Measurements from ENCODE around the gene FILIP1L.

The FILIP1L gene

DNA sequence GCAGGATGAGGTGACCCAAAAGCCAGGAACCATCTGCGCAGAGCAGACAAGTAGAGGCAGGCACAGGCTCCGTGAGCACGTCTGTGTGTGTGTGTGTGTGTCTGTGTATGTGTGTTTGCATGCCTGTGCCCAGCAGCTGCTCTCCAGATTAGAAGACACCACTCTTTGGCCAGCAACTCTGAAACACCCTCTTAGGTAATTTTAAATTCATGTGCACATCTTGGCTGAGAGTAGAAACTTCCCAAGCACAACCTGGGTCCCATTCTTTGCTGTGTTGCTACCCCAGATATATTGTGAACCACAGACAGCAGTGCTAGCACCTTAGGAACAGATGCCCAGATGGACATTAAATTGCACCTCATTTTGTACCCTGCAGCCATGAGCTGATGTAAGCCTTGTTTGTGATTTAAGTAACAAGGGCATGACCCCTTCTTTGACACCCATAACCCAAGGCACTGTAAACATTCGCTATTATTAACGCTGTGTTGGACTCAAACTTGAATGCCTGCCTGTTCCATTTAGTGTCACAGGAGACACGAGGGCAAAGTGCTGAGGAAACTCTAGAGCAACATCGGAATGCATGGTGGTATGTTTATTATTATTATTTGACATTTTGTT is at the start of gene FILIP1L:
Gene FILIP1L (minus strand): TSS at position 89 of the 618 bp plus-strand sequence.
- DNase-seq: no peak

DNA sequence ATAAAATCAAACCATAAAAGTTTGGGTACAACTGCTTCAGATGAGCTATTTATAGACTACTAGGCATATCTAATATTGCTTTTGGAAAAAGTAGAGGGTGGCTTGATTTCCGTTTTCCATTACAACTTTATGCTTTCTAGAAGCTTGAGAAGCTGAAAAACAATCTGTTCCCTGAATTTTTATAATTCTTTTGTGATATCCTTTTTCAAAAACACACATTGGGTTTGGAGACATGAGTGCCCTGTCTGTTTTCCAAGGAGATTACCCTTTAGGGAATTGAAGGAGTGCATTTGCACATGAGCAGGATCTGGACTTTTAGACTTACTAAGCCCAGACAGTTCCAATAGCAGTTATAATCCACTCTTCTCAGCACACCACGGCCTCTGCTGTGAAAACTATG is 49.5 kb upstream of the FILIP1L start:
- DNase-seq: no peak

DNA sequence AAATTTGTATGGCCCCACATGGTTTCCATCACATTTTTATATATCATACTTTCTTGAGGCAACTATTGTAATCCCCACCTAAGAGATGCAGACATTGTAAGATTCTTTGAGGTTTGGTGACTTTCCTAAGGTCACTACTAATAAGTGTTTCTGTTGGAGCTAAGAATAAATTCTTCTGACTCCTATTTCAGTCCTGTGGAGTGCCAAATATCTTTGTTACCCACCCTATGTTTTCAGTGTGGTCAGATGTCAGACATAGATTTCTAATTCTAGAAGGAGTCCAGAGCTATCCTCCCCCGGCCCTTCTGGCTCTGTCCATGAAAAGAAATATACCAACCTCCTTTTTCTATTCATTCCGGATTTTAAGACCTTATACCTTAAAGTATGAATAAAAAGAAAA is 46.2 kb upstream of the FILIP1L start:
- DNase-seq: no peak

DNA sequence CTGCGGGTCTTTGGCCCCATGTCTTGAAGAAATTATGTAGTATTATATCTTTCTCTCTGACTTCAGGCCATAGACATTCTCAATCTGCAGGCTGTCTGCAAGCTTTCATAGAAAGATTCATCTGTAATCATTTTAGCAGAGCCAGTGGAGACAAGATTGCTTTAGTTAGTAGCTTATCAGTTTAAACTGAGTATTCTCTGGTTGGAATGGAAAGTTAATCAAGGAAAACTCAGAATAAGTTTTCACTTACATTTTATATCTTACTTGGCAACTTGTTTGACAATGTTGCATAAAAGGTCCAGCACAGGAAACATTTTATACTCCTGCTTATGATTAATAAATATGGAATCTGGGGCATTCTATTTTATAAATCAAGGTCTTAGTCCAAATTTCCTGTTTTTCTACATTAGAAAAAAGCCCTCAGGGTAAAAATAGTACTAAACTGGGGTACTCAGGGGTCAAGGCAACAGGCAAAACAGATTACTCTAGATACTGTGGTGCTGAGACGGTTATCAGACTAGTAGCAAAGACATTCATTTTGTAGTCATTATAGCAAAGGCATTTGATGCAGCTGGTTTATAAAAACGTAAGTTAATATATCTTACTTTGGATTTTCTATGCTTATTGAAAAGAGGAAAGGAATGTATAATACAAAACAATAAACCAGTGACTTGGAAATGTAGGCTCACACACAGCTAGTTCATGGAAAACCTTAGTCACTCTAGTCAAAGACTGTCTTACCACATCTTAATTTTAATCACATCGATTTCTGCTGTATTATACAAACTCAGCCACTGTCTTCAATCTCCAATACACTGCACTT is 45.2 kb upstream of the FILIP1L start:
- DNase-seq: no peak

DNA sequence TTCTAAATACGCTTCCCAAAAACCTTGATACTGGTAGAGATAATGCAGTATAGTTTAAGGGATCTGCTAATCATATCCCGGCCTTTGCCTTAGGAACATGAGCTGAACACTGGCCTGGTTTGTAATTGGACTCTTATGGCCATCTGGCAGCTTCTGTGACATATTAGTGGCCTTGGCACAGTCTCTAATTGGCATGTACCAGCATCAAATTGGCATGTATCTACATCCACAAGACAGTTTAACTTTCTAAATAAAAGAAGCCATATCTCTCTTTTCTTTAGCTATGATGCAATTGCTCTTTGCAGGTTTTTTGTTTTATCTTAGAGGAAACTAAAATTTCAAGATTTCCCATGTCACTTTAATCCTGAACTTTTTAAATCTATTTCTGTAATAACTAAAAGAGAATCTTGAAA is 44.6 kb upstream of the FILIP1L start:
- no peak for DNase-seq

DNA sequence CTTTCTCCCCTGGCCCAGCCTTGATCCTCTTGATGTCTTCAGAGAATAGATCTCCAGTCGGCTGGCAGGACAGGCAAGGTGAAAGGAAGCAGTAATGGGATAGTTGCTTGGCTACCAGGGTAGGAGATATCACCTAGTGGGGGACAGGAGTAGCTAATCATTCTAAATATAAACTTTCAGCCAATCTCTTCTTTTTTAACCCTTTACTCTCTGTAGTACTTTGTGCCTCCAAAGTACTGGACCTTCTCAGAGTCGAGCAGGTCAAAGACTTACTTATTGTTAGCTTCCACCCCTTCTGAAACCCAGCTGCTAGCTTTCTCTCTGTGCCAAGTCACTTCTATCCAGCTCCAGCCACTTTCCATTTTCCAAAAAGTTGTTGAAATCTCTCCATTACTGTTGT is 43.4 kb upstream of the FILIP1L start:
- DNase-seq: no peak

DNA sequence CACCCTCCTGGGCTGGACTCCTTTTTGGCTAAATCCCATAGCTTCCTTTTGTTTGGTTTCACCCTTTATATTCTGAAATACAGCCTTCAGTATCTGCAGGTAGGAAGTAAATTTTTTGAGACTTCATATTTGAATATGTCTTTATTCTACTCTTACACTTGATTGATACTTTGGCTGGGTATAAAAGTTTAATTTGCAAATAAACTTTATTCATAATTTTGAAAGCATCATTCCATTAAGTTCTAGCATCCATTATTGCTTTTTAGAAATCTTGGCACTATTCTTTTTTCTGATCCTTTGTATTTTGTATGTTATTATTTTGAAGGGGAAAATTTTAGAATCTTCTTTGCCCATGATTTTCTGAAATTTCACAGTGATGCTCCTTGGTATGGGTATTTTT is 41.3 kb upstream of the FILIP1L start:
- DNase-seq: no peak

DNA sequence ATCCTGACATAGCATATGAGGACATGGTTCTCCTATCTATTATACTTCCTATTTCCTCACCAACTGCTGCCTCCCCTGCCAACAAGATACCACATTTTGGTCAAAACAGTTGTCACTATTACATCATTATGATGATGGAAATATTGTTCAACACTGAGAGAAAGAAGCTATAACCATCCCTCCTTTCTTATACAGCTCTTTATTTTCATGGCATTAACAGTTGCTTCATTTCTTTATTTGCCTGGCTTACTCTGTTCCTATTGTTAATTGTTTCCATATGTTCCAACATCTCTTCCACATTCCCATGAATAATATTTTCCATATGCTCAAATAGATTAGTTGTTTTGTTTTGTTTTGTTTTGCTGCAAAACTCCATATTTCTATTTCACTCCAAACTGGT is 40.8 kb upstream of the FILIP1L start:
- DNase-seq: no peak

DNA sequence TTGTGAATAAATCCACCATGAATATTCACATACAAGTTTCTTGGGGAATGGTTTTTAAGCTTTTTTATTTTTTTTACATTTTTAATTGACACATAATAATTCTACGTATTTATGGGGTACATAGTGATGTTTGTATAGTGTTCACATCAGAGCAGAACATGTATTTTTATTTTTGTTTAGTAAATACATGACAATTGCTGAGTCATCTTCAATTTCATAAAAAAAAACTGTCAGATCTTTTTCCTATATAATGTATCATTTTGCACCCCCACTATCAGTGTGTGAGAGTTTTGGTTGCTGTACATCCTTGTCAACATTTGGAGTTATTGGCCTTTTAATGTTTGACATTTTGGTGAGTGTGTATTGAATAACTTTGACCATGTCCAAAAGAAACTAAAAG is 39.9 kb upstream of the FILIP1L start:
- DNase-seq: no peak

DNA sequence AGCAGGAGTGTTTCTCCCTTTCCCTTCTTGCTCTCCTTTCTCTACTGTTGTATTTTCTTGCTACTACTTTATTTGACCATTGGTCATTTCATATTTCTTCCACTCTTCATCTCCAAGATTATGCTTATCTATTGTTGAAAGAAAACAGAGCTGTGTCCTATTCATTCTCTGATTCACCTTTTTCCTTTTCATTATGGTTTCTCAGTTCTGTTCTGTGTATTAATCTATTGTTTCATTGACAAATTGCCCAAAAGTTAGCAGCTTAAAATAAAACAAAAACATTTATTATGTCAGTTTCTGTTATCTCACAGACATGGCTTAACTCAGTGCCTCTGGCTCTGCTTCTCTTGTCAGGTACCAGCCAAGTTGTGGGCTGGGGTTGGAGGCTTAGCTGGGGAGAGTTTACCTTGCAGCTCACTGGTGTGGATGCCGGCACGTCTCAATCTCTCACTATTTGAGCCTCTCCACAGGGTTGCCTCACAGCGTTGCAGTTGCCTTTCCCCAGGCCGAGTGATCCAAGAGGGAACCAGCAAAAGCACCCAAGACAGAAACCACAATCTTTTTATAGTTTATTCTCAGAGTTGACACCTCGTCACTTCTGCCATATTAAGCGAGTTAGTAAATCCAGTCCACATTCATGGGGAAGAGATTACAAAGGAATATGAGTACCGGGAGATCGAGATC is 36.9 kb upstream of the FILIP1L start:
- no peak for DNase-seq

DNA sequence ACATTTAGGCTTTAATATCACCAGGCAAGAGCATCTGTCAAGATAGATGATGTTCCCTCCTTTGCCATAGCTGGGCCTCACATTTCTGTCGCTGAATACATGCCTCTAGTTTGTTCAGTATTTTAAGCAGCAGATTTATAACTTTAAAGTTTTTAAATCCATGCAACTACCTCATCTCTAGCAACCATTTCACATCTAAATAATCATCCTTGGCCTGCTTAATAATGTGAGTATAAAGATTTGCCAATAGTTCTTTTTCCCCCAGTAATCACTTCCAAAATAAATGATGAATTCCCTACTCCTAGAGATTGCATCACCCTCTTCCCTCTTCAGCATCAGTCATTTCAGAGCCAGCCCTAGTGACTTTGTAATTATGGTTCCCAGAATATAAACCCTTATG is 36.2 kb upstream of the FILIP1L start:
- DNase-seq: no peak

DNA sequence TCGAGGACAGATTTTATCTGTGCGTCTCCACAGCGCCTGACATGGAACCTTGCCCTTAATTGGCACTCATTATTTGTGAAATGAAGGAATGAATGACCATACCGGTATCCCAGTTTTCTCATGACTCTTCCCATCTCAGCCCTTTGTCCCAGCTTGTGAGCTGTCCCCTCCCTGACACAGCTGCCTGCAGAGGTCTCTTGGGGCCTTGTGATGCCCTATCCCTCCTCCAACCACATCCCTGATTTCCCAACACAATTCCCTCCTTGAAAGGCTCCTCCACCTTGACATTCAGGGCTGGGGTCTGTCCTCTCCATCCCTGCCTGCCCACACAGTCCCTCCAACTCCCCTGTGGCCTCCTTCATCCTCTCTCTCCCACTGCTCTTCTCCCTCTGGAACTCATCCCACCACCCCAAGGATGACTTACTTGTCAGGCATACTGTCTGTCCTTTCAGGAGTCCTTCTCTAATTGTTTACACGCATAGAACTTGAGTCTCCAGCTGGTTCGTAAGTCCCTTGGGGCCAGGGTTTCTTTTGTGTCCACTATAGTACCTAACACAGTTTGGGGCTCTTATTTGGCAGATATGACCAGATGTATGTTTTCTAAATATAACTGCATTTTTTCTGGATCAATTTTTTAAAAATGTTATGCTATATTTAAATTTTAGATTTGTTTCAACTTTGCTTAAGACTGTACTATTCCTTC is 35.6 kb upstream of the FILIP1L start:
- DNase-seq: no peak

DNA sequence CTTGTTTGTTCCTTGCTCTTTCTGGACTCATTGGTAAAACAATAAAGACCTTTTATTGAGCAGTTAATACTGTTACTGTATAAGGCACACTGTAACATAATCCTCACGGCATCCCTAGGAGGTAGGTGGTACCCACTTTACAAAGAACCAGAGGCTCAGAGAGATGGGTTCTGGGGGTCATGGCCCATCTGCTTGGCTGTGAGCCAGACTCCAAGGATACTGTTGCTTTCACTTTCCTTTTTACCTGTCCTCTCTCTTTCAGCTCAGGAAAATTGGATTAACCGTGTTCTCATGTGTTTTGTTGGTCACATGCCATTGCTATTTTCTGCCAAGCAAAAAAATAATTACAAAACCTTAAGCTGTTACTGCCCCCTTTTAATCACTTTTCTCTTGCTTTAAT is 34.8 kb upstream of the FILIP1L start:
- DNase-seq: no peak

DNA sequence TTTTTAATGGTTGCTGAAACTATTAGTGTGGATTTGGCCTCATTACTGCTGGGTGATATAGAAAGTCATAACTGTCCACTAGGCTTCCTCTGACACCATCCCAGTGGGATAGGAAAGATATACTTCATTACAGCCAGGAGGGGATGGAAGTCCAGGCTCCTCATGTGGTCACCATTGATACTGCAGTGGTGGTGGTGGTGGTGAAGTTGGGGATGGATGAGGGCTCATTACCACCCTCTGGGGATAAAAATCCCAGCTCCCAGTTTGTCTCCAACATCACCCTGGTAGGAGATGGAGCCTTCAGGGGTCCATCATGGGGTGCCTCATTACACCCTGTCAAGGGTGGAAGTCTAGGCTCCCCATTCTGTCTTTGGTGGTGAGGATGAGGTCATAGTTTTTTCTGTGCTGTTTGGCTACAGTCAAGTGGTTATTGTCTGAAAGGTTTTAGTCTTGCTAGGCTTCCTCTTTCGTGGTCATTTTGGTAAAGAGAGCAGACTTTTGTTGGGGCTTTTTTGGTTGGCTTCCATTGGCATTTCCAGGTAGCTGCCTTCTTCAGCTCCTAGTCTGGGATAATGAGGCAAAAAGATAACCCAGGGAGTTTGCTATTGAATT is 30.1 kb upstream of the FILIP1L start:
- DNase-seq: no peak

DNA sequence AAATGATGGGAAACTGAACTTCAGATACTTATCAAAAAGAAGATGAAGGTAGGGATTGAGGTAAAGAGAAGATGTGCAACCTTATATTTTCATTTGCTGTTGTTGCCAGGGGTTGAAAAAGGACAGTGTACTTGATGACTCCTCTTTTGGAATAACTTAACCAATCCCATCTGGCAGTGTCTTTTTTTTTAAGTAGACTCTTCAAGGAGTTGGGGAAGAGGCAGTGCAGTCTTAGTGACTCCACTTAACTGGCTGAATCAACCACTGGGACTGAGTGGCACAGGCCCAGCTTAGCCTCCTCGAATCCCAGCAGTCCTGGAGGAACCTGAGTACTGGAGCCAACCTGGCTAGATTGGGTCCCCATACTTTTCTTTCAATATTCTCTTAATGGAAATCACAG is 27.3 kb upstream of the FILIP1L start:
- no peak for DNase-seq

DNA sequence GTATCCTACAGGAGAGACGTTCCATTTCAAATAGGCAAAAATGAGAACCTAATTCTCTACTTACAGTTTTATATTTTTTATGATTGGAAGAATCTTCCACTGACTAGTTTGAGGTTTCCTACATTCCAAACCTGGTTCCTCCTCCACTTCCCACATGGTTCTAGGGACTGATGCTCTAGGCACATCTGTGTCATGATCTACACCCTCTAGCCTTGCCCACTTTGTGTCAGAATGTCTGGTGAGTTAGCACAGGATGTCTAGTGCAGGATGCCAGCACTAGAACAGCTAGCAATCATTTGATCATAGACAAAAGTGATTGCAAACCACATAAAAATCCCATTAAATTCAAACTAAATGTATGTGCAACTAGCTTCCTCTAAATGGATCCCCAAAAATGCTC is 26.7 kb upstream of the FILIP1L start:
- no peak for DNase-seq

DNA sequence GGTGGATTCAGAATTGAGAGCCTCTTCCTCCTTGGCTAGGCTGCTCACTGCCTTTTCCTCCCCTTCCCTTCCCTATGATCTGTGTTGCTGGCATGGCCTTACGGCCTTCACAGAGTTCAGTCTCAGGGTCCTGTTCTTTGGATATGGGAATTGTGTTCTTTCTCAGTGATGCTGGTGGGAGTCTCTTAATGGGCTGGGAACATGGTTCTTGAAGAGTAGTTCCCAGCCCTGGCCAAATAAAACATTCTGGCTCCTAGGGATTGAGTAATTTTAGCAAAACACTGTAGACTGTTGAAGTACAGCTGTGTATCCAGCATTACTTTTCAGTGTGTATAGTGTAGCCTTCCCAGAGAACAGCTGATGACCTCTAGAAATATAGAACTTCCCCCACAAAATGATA is 22.6 kb upstream of the FILIP1L start:
- no peak for DNase-seq

DNA sequence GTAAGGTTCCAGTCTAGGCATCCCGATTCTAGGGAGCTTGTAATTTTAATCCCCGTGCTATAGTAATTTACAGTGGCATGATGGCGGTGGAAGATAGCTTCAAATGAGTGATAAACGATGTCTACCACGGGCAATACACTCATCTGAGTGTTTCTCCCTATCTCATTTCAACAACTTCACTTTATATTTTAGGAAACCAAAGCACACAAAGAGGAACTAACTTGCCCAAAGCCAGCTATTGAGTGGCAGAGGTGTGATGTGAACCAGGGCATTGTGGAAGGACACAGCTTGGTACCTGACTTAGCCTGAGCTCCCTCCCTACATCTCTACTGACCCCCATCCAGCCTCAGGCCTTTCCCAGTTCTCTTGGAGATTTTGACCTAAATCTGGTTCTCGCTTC is 16.9 kb upstream of the FILIP1L start:
- no peak for DNase-seq

DNA sequence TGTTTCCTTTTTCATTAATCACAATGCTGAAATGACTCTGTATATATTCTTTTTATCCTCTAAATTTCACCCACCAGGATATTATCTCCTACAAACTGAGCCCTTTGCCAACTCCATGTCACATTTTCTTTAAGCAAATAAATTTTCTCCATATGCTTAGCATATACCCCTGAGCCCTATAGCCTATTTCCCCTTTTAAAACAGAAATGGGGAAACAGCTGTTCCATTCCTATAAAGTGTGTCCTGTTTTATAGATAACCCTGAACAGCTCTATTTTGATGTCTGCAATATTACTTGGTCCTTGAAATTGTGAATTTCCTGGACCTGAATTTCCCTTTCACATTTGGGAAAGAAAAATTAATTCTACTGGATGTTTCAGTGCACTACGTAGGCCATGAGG is 15.6 kb upstream of the FILIP1L start:
- no peak for DNase-seq

DNA sequence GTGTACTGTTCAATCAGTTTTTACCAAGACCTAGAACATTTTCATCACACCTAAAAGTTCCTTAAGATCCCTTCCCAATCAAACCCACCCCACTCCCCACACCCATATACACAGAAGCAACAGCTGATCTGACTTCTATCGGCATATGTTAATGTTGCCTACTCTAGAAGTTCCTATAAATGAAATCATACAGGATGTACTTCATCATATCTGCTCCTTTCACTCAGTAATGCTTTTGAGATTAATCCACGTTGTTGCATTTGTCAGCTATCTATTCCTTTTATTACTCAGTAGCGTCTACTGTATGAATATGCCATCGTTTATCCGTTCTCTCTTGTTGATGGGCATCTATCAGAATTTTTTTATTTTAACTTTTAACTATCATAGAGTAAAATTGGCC is 14.3 kb upstream of the FILIP1L start:
- DNase-seq: no peak

DNA sequence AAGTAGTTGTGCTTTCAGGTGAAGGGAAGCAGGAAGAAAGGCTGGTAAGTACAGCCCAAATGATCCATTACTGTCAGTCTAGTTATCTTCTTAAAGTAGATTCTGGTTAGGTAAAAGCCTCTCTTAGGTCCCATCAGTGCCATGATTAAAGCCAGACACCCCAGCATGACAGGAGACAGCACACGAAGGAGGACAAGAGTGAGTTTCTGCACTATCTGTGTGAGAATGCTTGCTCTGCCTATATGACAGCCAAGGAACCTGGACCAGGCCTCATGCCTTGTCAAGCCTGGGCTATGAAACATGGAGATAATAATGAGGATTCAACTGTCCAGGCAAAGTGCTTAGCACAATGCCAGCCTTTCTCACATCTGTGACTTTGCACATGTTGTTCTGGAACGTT is 13.5 kb upstream of the FILIP1L start:
- DNase-seq: no peak

DNA sequence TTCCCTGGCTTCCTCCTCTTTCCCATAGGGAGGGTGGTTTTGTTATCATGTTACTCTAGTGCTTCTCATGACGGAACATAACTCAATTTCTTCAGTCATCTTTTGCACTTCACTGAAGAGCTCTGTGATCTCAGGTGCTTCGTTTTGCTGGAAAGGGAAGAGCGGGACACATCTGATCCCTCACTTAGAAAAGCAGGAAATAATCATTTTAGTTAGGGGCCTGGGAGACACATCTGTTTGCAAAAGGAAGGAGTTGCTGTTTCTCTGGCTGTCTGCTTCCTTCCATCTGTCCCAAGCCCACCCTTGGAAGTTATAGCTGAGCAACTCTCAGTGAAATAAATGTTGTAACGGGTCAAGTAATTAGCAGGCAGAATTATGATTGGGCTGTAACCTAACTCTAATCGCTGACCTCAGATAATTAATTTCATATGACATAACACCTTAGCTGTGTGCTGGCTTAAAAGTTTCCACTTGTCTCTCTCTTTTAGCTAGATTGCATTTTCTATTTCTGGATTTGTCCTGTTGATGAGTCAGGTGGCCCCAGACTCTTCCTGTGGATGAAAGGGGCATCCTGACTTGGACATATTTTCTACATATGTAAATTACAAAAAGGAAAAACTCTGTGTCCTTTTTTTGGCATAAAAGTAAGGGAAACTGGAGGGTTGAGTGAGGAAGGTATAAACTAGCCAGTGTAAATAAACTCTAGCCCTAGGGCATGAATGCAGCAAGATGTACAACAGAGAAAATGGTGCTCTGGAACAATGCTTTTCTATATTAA is 11.0 kb upstream of the FILIP1L start:
- no peak for DNase-seq

All from midbrain (tissue), 1 donor.